NCI-H2196 treated with DMSO at 0.1 percent for 48 hours (cell line): ENCODE results near the gene RANBP10.
"Not testable (repeated sequence)": the region's sequence is repeated elsewhere in the genome, so short reads cannot be mapped to it uniquely, and the experiment has no call there.

Experiments used
- DNase-seq: peaks from one replicate; lab custom pipeline; 2025; ENCODE audit not compliant: unreplicated experiment; lab: John Stamatoyannopoulos, UW

RANBP10 gene

GRCh38 chr16:67719048-67719777 is 87.1 kb downstream of the RANBP10 start, which contains the start of gene GFOD2:
Gene GFOD2, minus strand, starts transcription at chr16:67719316. Its CDS starts 33,601 bp downstream, at chr16:67685715.
- DNase-seq, result peak; percentile 58

- DNase-seq, result no peak
Measured at GRCh38 chr16:67718668-67719047, 87.7 kb downstream of the RANBP10 start.

GRCh38 chr16:67716097-67716496 is 90.3 kb downstream of the RANBP10 start:
- DNase-seq, result no peak

- DNase-seq, result no peak
Measured at GRCh38 chr16:67714522-67714921, 91.8 kb downstream of the RANBP10 start.

DNA sequence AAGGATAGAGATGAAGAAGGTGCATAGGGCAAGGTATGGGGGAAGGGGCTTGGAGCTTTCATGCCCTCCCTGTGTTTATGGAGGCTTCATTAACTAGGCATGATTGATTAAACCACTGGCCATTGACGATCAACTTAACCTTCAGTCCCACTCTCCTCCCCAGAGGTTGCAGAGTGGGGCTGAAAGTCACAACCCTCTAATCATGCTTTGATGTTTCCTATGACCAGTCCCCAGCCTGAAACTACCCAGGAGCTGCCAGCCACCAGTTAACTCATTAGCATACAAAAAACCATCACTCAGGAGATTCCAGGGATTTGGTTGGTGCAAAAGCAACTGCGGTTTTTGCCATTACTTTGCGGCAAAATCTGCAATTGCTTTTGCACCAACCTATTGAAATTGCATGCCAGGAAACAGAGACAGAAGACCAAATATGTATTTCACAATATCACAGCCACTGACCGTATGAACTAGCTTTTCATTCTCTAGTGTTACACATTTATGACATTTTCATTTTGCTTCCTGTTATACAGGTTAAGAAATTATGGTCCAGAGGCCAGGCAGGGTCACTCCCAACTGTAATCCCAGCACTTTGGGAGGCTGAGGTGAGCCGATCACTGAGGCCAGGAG is 92.6 kb downstream of the RANBP10 start:
- DNase-seq, result no peak

- no peak for DNase-seq
Measured at GRCh38 chr16:67710607-67711006, 95.8 kb downstream of the RANBP10 start.

- no peak for DNase-seq
Measured at GRCh38 chr16:67709050-67709449, 97.3 kb downstream of the RANBP10 start.

DNA sequence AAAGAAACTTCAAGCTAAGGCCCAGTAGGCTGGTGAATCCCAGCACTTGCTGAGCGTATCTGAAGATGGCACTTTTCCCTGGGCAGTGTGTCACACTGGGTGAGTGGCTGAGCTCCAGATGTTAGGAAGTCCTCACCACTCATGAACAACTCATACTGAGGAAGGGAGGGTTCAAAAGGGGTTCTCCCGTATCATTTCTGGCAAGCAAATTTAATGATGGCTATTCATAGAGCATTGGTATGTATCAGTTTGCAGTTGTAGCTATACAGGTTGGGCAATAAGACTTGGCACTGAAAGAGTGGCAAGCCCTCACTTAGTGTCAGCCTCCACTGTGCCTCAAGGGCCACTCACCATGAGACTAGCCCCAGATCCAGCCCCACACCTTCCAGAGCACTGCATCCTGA is 98.0 kb downstream of the RANBP10 start:
- DNase-seq, result no peak

DNA sequence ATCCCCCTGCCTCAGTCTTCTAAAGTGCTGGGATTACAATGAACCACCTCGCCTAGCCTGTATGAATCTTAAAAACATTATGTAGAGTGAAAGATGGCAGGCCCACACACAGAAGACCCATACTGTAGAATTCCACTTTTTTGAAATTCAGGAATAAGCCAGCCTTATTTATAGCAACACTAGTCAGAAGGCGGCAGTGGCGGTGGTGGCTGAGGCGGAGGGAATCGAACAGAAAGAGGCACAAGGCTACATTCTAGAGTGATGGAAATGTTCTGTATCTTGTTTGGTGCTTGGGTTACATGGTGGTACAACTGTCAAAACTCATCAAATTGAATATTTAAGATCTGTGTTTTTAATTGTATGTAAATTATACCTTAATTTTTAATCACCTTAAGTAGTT is 98.6 kb downstream of the RANBP10 start:
- DNase-seq, result no peak

DNA sequence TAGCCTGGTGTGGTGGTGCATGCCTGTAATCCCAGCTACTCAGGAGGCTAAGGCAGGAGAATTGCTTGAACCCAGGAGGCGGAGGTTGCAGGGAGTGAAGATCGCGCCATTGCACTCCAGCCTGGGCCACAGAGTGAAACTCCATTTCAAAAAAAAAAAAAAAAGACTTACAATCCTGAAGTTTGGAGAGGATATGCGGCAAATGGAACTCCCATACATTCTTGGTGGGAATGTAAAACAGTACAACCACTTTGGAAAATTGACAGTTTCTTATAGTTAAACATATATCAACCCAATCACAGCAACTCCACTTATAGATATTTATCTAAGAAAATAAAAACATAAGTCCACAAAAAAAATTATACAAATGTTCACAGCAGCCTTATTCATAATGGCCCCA is 99.2 kb downstream of the RANBP10 start:
- no peak for DNase-seq

DNA sequence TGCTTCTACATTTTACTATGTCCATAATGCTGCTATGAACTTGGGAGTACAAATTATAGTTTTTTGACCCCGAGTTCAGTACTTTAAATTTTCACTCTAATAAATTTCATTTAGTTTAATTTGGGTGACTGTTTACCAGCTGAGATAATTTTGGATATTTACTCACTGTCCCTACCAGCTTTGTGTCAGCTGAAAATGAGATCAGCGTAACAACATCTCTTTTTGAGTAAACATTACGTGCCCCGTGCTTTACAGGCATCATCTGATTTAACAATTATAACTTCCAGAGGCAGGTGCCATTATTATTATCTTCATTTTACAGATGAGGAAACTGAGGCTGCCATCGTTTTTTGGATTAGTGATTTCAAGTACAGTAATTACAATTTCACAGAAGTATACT is 102.2 kb downstream of the RANBP10 start:
- DNase-seq, result no peak

- no peak for DNase-seq
Measured at GRCh38 chr16:67703626-67704025, 102.7 kb downstream of the RANBP10 start.

DNA sequence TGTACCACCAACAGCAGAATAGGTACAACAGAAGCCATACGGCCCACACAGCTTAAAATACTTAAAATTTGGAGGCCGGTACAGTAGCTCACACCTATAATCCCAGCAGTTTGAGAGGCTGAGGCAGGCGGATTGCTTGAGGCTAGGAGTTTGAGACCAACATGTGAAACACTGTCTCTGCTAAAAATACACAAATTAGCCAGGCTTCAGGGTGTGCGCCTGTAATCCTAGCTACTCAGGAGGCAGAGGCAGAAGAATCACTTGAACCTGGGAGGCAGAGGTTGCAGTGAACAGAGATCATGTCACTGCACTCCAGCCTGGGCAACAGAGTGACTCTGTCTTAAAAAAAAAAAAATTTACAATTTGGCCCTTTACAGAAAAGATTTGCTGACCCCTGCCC is 104.2 kb downstream of the RANBP10 start:
- DNase-seq, result no peak

DNA sequence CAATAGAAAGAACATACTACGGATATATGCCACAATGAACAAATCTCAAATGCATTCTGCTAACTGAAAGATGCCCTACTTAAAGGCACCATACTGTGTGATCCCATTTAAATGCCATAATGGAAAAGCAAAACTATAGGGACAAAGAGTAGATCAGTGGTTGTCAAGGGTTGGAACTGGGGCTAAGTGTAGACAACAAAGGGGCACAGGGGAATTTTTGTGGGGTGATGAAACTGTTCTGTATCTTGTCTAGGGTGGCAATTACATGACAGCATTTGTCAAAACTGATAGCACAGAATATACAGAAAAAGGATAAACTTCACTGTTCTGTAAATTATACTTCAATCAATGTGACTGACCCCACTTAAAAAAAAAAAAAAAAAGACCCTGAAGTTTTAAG is 104.9 kb downstream of the RANBP10 start:
- DNase-seq, result no peak

DNA sequence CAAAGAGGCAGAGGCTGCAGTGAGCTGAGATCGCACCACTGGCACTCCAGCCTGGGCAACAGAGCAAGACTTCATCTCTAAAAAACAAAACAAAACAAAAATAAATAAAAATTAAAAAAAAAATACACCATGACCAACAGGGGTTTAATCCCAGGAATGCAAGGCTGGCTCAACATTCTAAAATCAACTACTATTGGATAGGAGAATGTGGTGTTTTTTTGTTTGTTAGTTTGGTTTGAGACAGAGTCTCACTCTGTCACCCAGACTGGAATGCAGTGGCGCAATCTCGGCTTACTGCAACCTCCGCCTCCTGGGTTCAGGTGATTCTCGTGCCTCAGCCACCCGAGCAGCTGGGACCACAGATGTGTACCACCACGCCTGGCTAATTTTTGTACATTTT is 107.1 kb downstream of the RANBP10 start:
- no peak for DNase-seq

DNA sequence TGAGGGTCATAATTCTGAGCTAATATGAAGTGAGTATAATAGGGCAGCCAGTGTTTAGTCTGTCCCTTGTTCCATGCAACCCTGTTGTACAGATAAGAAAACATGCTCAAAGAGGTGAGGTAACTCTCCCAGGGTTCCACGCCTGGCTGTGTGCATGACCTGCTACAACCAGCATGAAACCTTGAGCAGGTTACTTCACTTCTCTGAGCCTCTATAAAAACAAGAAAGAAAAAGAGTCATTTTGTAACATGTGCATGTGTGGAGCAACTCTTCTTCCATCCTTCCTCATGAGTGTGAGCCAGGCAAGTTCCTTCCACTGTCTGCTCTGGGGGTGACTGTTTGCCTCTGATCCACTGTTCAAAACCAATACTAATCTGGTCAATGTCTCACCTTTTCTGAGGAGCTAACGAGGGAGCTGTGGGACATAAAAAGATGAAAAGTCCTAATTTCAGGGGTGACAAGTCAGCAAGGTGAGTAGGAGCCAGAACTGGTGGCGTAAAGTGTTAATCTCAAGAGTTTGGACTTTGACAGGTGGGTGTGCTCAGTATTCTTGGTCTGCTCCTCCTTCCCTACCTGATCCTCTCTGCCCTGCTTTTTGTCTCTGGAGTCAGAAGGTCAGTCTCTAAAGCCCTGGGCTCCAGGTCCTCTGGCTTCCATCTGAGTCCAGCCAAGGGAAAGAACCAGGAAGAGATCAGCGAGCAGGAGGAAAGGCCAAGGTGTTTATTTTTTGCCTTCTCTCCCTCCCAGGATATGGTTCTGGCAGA is 108.8 kb downstream of the RANBP10 start:
- DNase-seq, result no peak

- no peak for DNase-seq
Measured at GRCh38 chr16:67694611-67695010, 111.7 kb downstream of the RANBP10 start.

DNA sequence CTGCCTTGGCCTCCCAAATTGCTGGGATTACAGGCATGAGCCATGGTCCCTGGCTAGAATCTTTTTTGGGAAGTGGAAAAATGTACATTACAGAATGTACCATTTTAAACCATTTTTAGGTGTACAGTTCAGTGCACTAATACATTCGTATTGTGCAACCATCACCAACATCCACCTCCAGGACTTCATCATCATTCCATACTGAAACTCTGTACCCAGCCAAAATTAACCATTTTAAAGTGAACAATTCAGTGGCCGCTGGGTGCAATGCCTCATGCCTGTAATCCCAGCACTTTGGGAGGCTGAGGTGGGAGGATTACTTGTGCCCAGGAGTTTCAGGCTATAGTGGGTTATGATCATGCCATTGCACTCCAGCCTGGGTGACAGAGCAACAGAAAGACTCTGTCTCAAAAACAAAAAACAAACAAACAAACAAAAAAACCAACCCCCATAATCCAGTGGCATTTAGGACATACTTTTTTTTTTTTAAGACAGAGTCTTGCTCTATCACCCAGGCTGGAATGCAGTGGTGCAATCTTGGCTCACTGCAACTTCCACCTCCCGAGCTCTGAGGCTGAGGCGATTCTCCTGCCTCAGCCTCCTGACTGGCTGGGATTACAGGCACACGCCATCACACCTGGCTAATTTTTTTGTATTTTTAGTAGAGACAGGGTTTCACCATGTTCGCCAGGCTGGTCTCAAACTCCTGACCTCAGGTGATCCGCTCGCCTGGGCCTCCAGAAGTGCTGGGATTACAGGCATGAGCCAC is 112.7 kb downstream of the RANBP10 start:
- DNase-seq, result not testable (repeated sequence)

DNA sequence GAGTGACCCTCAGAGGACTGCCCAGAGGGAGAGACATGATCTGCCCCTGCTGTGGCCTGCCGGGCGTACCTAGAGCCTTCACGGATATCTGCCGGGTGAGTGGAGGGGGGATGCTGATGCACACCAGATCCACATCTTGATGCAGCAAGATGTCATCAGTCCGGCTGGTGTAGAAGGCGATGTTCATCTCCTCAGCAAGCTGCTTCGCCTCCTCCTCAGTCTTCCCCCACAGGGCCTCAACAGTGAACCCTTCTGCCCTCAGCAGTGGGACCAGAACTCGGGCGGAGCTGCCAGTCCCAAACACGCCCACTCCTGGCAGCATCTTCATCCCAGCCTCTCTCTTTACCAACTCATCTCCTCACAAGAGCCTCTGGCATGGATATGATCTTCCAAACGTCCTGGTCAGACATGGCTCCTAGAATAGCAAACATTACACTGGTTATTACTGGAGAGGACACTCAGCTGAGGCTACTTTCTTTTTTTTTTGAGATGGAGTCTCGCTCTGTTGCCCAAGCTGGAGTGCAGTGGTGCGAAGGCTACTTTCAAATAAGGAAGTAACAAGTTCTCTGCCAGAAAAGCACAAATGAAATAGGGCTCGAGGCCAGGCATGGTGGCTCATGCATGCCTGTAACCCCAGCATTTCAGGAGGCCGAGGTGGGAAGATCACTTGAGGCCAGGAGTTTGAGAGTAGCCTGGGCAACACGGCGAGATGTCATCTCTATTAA is 120.8 kb downstream of the RANBP10 start:
- no peak for DNase-seq

DNA sequence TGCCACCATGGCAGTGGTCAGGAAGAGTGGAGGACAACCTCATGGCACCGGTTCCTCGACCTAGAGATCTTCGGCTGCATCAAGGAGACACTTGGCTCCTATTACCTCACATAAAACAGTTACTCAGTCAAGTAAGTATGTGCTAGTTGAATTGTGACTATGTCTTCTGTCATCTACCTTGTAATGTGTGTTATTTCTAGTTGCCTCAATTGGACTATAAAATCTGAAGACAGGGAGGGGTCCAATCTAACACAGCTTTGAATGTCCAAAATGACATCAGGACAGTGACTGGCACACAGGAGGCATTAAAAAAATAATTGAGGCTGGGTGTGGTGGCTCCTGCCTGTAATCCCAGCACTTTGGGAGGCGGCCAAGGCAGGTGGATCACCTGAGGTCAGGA is 122.6 kb downstream of the RANBP10 start:
- DNase-seq, result no peak
